Activated CD8-positive, alpha-beta T cell treated with anti-CD3 and anti-CD28 coated beads for 36 hours (primary cell): ENCODE measurements around the gene COL12A1. TPM values are rescaled to one million over a fixed set of nuclear protein-coding genes. Genes with fewer than 3 reads are reported as not detected.

Experiments
- ATAC-seq: fragments of 200-7000 bp; cut with Tn5 transposase; one replicate; pipeline ENCODE4 v1.10.0; 2021; ENCODE audit warnings: mild to moderate bottlenecking, moderate library complexity
- CTCF ChIA-PET: fragments of 350-600 bp; sonication (Branson Sonifier 250); formaldehyde crosslinking; loops from one replicate; lab custom pipeline; 2021; ENCODE audit warnings: antibody characterized with exemption; lab: Charles Lee
- POLR2A ChIA-PET: fragments of 350-600 bp; sonication (Branson Sonifier 250); formaldehyde crosslinking; loops from one replicate; lab custom pipeline; 2021; ENCODE audit warnings: antibody characterized with exemption; lab: Charles Lee
- DNase-seq: peaks from one replicate; pipeline ENCODE4 v3.0.0-alpha.2; 2020
- H3K27ac Mint-ChIP-seq: one replicate; pipeline ENCODE4 v1.8.0; 2021; ENCODE audit warnings: mild to moderate bottlenecking, mixed read lengths
- H3K27me3 Mint-ChIP-seq: one replicate; pipeline ENCODE4 v1.8.0; 2021; ENCODE audit warnings: mixed read lengths
- H3K36me3 Mint-ChIP-seq: one replicate; pipeline ENCODE4 v1.8.0; 2021; ENCODE audit warnings: low read depth, mixed read lengths
- H3K4me1 Mint-ChIP-seq: one replicate; pipeline ENCODE4 v1.8.0; 2021; ENCODE audit warnings: low read depth, mixed read lengths
- H3K4me3 Mint-ChIP-seq: one replicate; pipeline ENCODE4 v1.8.0; 2021; ENCODE audit warnings: mild to moderate bottlenecking, moderate library complexity, mixed read lengths
- H3K9me3 Mint-ChIP-seq: one replicate; pipeline ENCODE4 v1.8.0; 2021; ENCODE audit warnings: mixed read lengths
- intact Hi-C: fragments of 100-400 bp; cut with micrococcal nuclease; formaldehyde crosslinking; loops from one replicate; pipeline ENCODE4 v1.10.0; 2022
- total RNA-seq, 2 experiments: library from RNA; stranded (reverse); gene quantifications; one replicate each; pipeline ENCODE4 v1.2.3, GENCODE V29; 2021
- TF ChIP-seq, protein P1 (sequence below): fragments of 200-600 bp; IDR thresholded peaks from one replicate; pipeline ENCODE4 v1.8.0; 2022; ENCODE audit warnings: antibody characterized with exemption, mild to moderate bottlenecking

Gene COL12A1
- total RNA-seq, 2 experiments from 2014 or later = 0.09 TPM; not detected in 1

DNA sequence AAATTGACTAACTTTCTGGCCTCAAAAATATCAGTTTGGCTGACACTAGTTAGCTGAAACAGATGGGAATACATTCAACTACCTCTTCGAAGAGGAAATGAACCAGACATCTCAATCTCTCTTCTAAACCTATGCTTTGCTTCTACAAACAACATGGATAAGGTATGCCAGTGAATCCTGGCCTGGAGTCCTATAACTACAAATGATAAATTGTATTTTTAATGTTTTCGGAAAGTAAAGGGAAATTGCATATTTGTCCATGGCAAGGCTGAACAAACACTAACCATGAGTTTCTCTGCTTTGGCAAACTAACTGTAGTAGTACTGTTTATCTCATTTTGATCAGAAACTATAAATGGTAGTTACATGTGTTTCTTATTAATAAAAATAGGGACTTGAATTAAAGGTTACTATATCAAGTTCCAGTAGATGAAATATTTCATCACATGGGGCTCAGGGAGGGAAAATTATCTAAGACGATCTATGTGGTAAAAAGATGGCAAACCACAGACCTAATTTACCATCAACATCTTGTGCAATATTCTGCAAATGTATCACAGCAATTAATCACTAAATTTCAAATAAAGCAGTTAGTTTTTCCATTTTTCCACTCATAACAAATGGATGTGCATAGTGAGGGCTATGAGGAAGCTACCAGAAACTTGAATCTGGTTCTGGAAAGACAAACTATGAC lies 76.8 kb downstream of the COL12A1 start:
- DNase-seq = no peak
- CTCF ChIA-PET = no interaction called here
- intact Hi-C loops = no loop called here
- no peaks in the 10 kb centered on the region for H3K4me1 Mint-ChIP-seq
- TF ChIP-seq, protein P1, sequence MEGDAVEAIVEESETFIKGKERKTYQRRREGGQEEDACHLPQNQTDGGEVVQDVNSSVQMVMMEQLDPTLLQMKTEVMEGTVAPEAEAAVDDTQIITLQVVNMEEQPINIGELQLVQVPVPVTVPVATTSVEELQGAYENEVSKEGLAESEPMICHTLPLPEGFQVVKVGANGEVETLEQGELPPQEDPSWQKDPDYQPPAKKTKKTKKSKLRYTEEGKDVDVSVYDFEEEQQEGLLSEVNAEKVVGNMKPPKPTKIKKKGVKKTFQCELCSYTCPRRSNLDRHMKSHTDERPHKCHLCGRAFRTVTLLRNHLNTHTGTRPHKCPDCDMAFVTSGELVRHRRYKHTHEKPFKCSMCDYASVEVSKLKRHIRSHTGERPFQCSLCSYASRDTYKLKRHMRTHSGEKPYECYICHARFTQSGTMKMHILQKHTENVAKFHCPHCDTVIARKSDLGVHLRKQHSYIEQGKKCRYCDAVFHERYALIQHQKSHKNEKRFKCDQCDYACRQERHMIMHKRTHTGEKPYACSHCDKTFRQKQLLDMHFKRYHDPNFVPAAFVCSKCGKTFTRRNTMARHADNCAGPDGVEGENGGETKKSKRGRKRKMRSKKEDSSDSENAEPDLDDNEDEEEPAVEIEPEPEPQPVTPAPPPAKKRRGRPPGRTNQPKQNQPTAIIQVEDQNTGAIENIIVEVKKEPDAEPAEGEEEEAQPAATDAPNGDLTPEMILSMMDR = no peak
- H3K4me3 Mint-ChIP-seq = no peak overlapping the region
- POLR2A ChIA-PET = no interaction called here
- no peak overlapping the region for H3K27ac Mint-ChIP-seq
- peaks cover 7% of the 10 kb centered on the region for H3K27me3 Mint-ChIP-seq
- ATAC-seq = no peak
- H3K9me3 Mint-ChIP-seq = no peaks in the 10 kb centered on the region
- H3K36me3 Mint-ChIP-seq = no peaks in the 10 kb centered on the region

DNA sequence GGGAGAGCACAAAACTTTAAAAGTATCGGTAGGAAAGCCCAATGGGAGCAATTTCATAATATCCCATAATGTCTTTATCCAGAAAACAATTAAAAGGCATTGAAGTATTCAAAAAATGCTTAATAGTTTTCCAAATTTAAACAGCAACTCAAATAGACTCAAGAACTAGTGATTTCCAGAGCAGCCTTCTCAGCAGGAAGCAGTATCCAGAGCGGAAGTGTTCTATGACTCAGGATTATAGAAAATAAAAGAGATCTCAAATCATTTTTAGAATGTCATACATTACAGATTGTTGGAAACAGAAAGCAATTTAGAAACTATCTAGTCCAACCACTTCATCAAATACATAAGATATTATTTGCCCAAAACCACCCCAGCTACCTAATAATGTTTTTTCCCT lies 79.3 kb downstream of the COL12A1 start:
- H3K9me3 Mint-ChIP-seq = no peaks in the 10 kb centered on the region
- intact Hi-C loops = no loop called here
- no peak overlapping the region for H3K4me3 Mint-ChIP-seq
- peaks cover 4% of the 10 kb centered on the region for H3K27me3 Mint-ChIP-seq
- POLR2A ChIA-PET = no interaction called here
- no peak for ATAC-seq
- no peaks in the 10 kb centered on the region for H3K36me3 Mint-ChIP-seq
- no peaks in the 10 kb centered on the region for H3K4me1 Mint-ChIP-seq
- no peak overlapping the region for H3K27ac Mint-ChIP-seq
- DNase-seq = no peak
- CTCF ChIA-PET = no interaction called here
- TF ChIP-seq, protein P1 = no peak

- TF ChIP-seq, protein P1 = no peak
- Mint-ChIP-seq H3K36me3 (no peaks in the 10 kb centered on the region), H3K27ac (no peak overlapping the region), H3K4me1 (no peaks in the 10 kb centered on the region), H3K27me3 (no peaks in the 10 kb centered on the region), H3K9me3 (no peaks in the 10 kb centered on the region), H3K4me3 (no peak overlapping the region)
- ChIA-PET POLR2A (no interaction called here), CTCF (no interaction called here)
- ATAC-seq = no peak
- intact Hi-C loops = no loop called here
- no peak for DNase-seq
These were observed 80.9 kb downstream of the COL12A1 start for GRCh38 chr6:75124983-75125382.

DNA sequence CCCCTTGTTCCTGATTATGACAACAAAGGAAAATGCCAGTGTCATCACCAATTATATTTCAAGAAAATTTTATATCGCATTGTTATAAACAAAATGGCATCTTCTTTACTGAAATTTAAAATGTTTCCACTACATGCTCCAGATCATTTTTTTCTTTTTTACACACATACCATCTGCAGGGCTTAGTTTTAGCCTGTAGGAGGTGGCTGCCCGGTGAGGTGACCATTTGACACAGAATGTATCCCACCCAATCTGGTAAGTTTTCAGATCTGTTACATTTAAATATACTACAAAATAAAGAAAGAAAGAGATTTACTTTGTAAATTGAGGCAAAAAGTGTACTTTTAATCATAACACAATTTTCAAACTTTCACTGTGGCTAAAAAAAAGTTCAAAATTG lies 81.8 kb downstream of the COL12A1 start:
- ATAC-seq (no peak), DNase-seq (no peak)
- ChIA-PET POLR2A (no interaction called here), CTCF (no interaction called here)
- H3K27ac Mint-ChIP-seq = no peak overlapping the region
- TF ChIP-seq, protein P1 = no peak
- no peak overlapping the region for H3K4me3 Mint-ChIP-seq
- H3K27me3 Mint-ChIP-seq = no peaks in the 10 kb centered on the region
- no peaks in the 10 kb centered on the region for H3K9me3 Mint-ChIP-seq
- H3K4me1 Mint-ChIP-seq = no peaks in the 10 kb centered on the region
- intact Hi-C loops = no loop called here
- no peaks in the 10 kb centered on the region for H3K36me3 Mint-ChIP-seq

- Mint-ChIP-seq H3K36me3 (no peaks in the 10 kb centered on the region), H3K4me1 (no peaks in the 10 kb centered on the region), H3K4me3 (no peak overlapping the region), H3K27me3 (no peaks in the 10 kb centered on the region), H3K27ac (no peak overlapping the region), H3K9me3 (no peaks in the 10 kb centered on the region)
- ChIA-PET CTCF (no interaction called here), POLR2A (no interaction called here)
- no peak for DNase-seq
- no peak for ATAC-seq
- intact Hi-C loops = no loop called here
- TF ChIP-seq, protein P1 = no peak
These were observed 86.8 kb downstream of the COL12A1 start for GRCh38 chr6:75118925-75119515.
